ENCODE measurements around the gene COX19. TPM values are rescaled to one million over a fixed set of nuclear protein-coding genes. Genes with fewer than 3 reads are reported as not detected.

COX19 gene
- total RNA-seq, 1 donor from 2014 or later = 5.4 TPM

GRCh38 chr7:1015196-1016121 is 40.1 kb upstream of the COX19 start:
- H3K4me3 ChIP-seq (ENCODE audit: low read depth, low read length) = no peak overlapping the region
- DNase-seq (ENCODE audit: low read depth) = no peak
- no peak for TF ChIP-seq CTCF (conservative IDR thresholded peaks at IDR 0.05; ENCODE audit: low read depth, low read length)

GRCh38 chr7:1014681-1015080 is 39.3 kb upstream of the COX19 start:
- DNase-seq (ENCODE audit: low read depth) = no peak
- TF ChIP-seq CTCF (conservative IDR thresholded peaks at IDR 0.05; ENCODE audit: low read depth, low read length) = no peak
- no peak overlapping the region for H3K4me3 ChIP-seq (ENCODE audit: low read depth, low read length)

GRCh38 chr7:1013581-1013980 is 38.2 kb upstream of the COX19 start:
- DNase-seq (ENCODE audit: low read depth) = no peak
- no peak for TF ChIP-seq CTCF (conservative IDR thresholded peaks at IDR 0.05; ENCODE audit: low read depth, low read length)
- H3K4me3 ChIP-seq (ENCODE audit: low read depth, low read length) = no peak overlapping the region

- no peak for TF ChIP-seq CTCF (conservative IDR thresholded peaks at IDR 0.05; ENCODE audit: low read depth, low read length)
- H3K4me3 ChIP-seq (ENCODE audit: low read depth, low read length) = no peak overlapping the region
- DNase-seq (ENCODE audit: low read depth) = no peak
These were observed 37.4 kb upstream of the COX19 start for GRCh38 chr7:1012716-1013095.

GRCh38 chr7:1012004-1012715 is 36.8 kb upstream of the COX19 start:
- no peak for TF ChIP-seq CTCF (conservative IDR thresholded peaks at IDR 0.05; ENCODE audit: low read depth, low read length)
- no peak overlapping the region for H3K4me3 ChIP-seq (ENCODE audit: low read depth, low read length)
- no peak for DNase-seq (ENCODE audit: low read depth)

- no peak for DNase-seq (ENCODE audit: low read depth)
- no peak overlapping the region for H3K4me3 ChIP-seq (ENCODE audit: low read depth, low read length)
- TF ChIP-seq CTCF (conservative IDR thresholded peaks at IDR 0.05; ENCODE audit: low read depth, low read length) = no peak
These were observed 36.1 kb upstream of the COX19 start for GRCh38 chr7:1011297-1012003.
